HEK293 (cell line): ENCODE data around the gene TMEM37.

Experiments used
- CTCF ChIA-PET: fragments of 350-600 bp; formaldehyde crosslinking; extraction: SDS; loops from one replicate; lab custom pipeline; 2021; ENCODE audit warnings: antibody characterized with exemption; lab: Yijun Ruan, JAX
- POLR2A ChIA-PET: fragments of 300-600 bp; formaldehyde crosslinking; extraction: SDS; loops from one replicate; lab custom pipeline; 2020; ENCODE audit warnings: antibody characterized with exemption, inconsistent platforms; lab: Yijun Ruan, JAX
- H3K27ac ChIP-seq: fragments of 200-500 bp; sonication (Bioruptor generic); 2 replicates; pipeline ENCODE4 v1.5.1; 2014; ENCODE audit warnings: low read depth, low read length, control low read depth, inconsistent platforms; ENCODE audit errors: extremely low read depth
- H3K36me3 ChIP-seq, 2 experiments: fragments of 200-500 bp in 1 of 2; sonication (Bioruptor generic) in 1 of 2; 1 replicate in 1 of 2; 2 replicates in 1 of 2; pipeline ENCODE4 v1.5.1; 2014 to 2017; ENCODE audit warnings: inconsistent platforms in 2 of 2, low read length in 2 of 2; ENCODE audit not compliant: control insufficient read depth in 2 of 2, insufficient read depth in 1 of 2
- H3K4me1 ChIP-seq: fragments of 200-500 bp; sonication (Bioruptor generic); 2 replicates; pipeline ENCODE4 v1.5.1; 2014; ENCODE audit warnings: mild to moderate bottlenecking, low read length, inconsistent platforms; ENCODE audit not compliant: control insufficient read depth, insufficient read depth
- H3K4me3 ChIP-seq: 2 replicates; pipeline ENCODE4 v1.5.1; 2011; ENCODE audit warnings: low read depth, mild to moderate bottlenecking, control low read depth, low read length, moderate library complexity
- H3K9me3 ChIP-seq: fragments of 200-500 bp; sonication (Bioruptor generic); 2 replicates; pipeline ENCODE4 v1.5.1; 2014; ENCODE audit warnings: low read depth, low read length, inconsistent platforms; ENCODE audit not compliant: control insufficient read depth, insufficient read depth
- SP7 ChIP-seq: fragments of 450-650 bp; formaldehyde crosslinking; IDR thresholded peaks from 2 replicates; pipeline ENCODE4 v1.5.1; 2016; ENCODE audit warnings: missing biosample characterization, missing genetic modification characterization
- ZBTB7A ChIP-seq: fragments of 450-650 bp; formaldehyde crosslinking; IDR thresholded peaks from 2 replicates; pipeline ENCODE4 v1.5.1; 2016; ENCODE audit warnings: low read depth, missing biosample characterization, missing genetic modification characterization
- ZEB2 ChIP-seq: fragments of 450-650 bp; formaldehyde crosslinking; IDR thresholded peaks from 2 replicates; pipeline ENCODE4 v1.5.1; 2016; ENCODE audit warnings: missing biosample characterization, missing genetic modification characterization
- ZFP37 ChIP-seq: fragments of 450-650 bp; formaldehyde crosslinking; IDR thresholded peaks from 2 replicates; pipeline ENCODE4 v1.5.1; 2016; ENCODE audit warnings: missing biosample characterization, missing genetic modification characterization
- ZFP41 ChIP-seq: fragments of 450-650 bp; formaldehyde crosslinking; IDR thresholded peaks from 2 replicates; pipeline ENCODE4 v1.5.1; 2016; ENCODE audit warnings: missing biosample characterization, missing genetic modification characterization, borderline replicate concordance
- ZNF146 ChIP-seq: fragments of 450-650 bp; formaldehyde crosslinking; IDR thresholded peaks from 2 replicates; pipeline ENCODE4 v1.5.1; 2016; ENCODE audit warnings: missing biosample characterization, missing genetic modification characterization
- ZNF514 ChIP-seq: fragments of 450-650 bp; formaldehyde crosslinking; IDR thresholded peaks from 2 replicates; pipeline ENCODE4 v1.5.1; 2016; ENCODE audit warnings: missing biosample characterization, missing genetic modification characterization
- ZNF529 ChIP-seq: fragments of 450-650 bp; formaldehyde crosslinking; IDR thresholded peaks from 2 replicates; pipeline ENCODE4 v1.5.1; 2017; ENCODE audit warnings: missing genetic modification characterization, missing biosample characterization; ENCODE audit not compliant: insufficient replicate concordance
- ZNF660 ChIP-seq: fragments of 450-650 bp; IDR thresholded peaks from 2 replicates; pipeline ENCODE4 v1.5.1; 2018; ENCODE audit warnings: missing biosample characterization, mild to moderate bottlenecking, missing genetic modification characterization
- ZNF785 ChIP-seq: fragments of 450-650 bp; formaldehyde crosslinking; IDR thresholded peaks from 2 replicates; pipeline ENCODE4 v1.5.1; 2016; ENCODE audit warnings: missing biosample characterization, missing genetic modification characterization
- ZSCAN23 ChIP-seq: fragments of 450-650 bp; formaldehyde crosslinking; IDR thresholded peaks from 2 replicates; pipeline ENCODE4 v1.5.1; 2016; ENCODE audit warnings: missing biosample characterization, missing genetic modification characterization
- TF ChIP-seq, protein P1 (sequence below): sonication (generic); formaldehyde crosslinking; IDR thresholded peaks from 2 replicates; pipeline ENCODE4 v1.8.1; 2022; ENCODE audit warnings: mild to moderate bottlenecking, moderate library complexity, missing genetic modification reagents
- TF ChIP-seq, protein P2 (sequence below): fragments of 450-650 bp; formaldehyde crosslinking; IDR thresholded peaks from 2 replicates; pipeline ENCODE4 v1.5.1; 2017; ENCODE audit warnings: missing biosample characterization, mild to moderate bottlenecking, missing genetic modification characterization, moderate library complexity
- TF ChIP-seq, protein P3 (sequence below): fragments of 450-650 bp; formaldehyde crosslinking; IDR thresholded peaks from 2 replicates; pipeline ENCODE4 v1.5.1; 2016; ENCODE audit warnings: missing biosample characterization, missing genetic modification characterization
- TF ChIP-seq, protein P4 (sequence below): fragments of 450-650 bp; formaldehyde crosslinking; IDR thresholded peaks from 2 replicates; pipeline ENCODE4 v1.5.1; 2016; ENCODE audit warnings: missing biosample characterization, missing genetic modification characterization
- TF ChIP-seq, protein P5 (sequence below): fragments of 450-650 bp; formaldehyde crosslinking; IDR thresholded peaks from 2 replicates; pipeline ENCODE4 v1.5.1; 2017; ENCODE audit warnings: missing biosample characterization, missing genetic modification characterization

The TMEM37 gene

DNA sequence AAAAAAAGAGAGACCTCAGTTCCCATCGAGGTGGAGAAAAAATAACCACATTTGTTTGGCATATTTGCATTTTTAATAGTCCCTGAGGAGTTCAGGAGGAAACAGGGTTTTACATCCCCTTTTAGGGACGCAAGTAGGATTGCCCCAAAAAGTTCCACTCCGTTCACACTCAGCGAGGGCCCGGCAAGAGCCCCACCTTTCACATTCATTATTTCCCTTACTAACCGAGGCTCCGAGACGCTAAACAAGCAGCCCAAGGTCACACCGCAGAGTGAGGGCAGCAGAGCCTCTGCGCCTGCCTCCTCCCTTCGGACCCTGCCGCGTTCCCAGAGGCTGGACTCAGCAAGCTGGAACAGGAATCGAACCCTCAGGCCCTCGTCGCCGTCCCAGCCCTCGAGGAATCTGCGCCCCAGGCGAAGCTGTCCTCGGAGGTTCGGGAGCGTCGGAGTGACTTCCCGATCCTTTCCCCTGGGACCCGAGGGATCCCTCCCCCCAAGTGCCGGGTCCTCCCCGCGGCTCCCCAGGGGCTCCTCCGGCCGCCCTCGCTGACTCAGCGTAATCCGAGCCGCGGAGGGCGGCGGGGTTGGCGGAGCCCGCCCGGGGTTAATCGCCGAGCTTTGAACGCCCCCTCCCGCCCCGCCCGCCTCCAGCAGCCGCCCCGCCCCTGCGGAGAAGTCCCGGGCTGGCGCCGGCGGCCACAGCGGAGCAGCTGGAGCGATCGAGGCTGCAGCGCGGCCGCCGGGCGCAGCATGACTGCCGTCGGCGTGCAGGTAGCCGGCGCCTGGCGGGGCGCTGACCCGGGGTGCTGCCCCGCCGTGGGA, at the start of gene TMEM37 (continued):
- 0 out of 2 replicates have a peak, but pooled peaks have one; percentile 56 for TF ChIP-seq ZFP37 (tag by site-specific recombination)
- no peak for TF ChIP-seq ZNF514 (tag by site-specific recombination)
- no peak for TF ChIP-seq ZNF785 (tag by site-specific recombination)
- no peak for TF ChIP-seq ZBTB7A (tag by site-specific recombination)
- TF ChIP-seq, protein P1, sequence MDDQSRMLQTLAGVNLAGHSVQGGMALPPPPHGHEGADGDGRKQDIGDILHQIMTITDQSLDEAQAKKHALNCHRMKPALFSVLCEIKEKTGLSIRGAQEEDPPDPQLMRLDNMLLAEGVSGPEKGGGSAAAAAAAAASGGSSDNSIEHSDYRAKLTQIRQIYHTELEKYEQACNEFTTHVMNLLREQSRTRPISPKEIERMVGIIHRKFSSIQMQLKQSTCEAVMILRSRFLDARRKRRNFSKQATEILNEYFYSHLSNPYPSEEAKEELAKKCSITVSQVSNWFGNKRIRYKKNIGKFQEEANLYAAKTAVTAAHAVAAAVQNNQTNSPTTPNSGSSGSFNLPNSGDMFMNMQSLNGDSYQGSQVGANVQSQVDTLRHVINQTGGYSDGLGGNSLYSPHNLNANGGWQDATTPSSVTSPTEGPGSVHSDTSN (CRISPR knock-in tag) = no peak
- peak; percentile 79 for TF ChIP-seq ZEB2 (tag by site-specific recombination)
- TF ChIP-seq, protein P2, sequence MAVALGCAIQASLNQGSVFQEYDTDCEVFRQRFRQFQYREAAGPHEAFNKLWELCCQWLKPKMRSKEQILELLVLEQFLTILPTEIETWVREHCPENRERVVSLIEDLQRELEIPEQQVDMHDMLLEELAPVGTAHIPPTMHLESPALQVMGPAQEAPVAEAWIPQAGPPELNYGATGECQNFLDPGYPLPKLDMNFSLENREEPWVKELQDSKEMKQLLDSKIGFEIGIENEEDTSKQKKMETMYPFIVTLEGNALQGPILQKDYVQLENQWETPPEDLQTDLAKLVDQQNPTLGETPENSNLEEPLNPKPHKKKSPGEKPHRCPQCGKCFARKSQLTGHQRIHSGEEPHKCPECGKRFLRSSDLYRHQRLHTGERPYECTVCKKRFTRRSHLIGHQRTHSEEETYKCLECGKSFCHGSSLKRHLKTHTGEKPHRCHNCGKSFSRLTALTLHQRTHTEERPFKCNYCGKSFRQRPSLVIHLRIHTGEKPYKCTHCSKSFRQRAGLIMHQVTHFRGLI (tag by site-specific recombination) = no peak
- no peak for TF ChIP-seq ZFP41 (tag by site-specific recombination)
- TF ChIP-seq, protein P3, sequence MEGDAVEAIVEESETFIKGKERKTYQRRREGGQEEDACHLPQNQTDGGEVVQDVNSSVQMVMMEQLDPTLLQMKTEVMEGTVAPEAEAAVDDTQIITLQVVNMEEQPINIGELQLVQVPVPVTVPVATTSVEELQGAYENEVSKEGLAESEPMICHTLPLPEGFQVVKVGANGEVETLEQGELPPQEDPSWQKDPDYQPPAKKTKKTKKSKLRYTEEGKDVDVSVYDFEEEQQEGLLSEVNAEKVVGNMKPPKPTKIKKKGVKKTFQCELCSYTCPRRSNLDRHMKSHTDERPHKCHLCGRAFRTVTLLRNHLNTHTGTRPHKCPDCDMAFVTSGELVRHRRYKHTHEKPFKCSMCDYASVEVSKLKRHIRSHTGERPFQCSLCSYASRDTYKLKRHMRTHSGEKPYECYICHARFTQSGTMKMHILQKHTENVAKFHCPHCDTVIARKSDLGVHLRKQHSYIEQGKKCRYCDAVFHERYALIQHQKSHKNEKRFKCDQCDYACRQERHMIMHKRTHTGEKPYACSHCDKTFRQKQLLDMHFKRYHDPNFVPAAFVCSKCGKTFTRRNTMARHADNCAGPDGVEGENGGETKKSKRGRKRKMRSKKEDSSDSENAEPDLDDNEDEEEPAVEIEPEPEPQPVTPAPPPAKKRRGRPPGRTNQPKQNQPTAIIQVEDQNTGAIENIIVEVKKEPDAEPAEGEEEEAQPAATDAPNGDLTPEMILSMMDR (tag by site-specific recombination) = no peak
- TF ChIP-seq, protein P4, sequence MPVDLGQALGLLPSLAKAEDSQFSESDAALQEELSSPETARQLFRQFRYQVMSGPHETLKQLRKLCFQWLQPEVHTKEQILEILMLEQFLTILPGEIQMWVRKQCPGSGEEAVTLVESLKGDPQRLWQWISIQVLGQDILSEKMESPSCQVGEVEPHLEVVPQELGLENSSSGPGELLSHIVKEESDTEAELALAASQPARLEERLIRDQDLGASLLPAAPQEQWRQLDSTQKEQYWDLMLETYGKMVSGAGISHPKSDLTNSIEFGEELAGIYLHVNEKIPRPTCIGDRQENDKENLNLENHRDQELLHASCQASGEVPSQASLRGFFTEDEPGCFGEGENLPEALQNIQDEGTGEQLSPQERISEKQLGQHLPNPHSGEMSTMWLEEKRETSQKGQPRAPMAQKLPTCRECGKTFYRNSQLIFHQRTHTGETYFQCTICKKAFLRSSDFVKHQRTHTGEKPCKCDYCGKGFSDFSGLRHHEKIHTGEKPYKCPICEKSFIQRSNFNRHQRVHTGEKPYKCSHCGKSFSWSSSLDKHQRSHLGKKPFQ = 0 out of 2 replicates have a peak, but pooled peaks have one; percentile 12
- no peak for TF ChIP-seq ZNF146

DNA sequence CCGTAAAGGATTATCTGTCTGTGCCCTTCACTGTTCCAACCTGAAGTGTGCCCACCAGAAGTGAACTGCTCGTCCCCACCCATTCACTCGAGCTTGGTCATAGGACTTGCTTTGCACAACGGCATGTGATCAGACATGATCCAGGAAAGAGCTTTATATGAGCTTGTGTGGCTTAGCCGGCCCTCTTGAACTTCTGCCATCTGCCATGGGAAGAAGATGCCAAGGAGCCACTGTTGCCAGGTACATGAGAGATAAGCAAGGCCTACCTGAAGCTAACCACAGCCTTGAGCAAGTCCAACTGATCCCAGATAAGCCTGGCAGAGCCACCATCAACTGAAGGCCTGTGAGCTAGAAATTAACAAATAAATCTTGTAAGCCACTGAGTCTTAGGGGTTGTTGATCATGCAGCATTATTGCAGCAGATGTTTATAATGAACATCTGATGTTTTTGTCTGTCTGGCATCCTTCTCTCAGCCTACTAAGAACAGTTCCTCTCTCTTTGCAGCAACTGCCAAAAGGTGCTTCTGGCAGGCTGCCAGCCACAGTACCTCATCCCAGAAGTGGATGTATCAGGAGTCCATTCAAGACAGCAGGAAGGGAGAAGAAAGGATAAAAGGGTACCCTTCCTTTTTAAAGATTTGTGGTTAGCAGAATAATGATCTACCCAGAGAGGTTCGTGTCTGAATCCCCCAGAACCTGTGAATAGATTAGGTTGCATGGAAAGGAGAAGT, 48.1 kb upstream of the TMEM37 start:
- ChIA-PET CTCF (no interaction called here), POLR2A (interaction anchor here (0.6 kb wide), 1 partner anchor 299 kb away, joined by 3 read pairs; no protein-coding TSS in a partner anchor)
- TF ChIP-seq ZNF529 (tag by site-specific recombination) = no peak
- TF ChIP-seq ZNF660 (tag by site-specific recombination) = no peak
- no peak for TF ChIP-seq SP7
- TF ChIP-seq, protein P2 (tag by site-specific recombination) = no peak
- TF ChIP-seq ZSCAN23 (tag by site-specific recombination) = no peak
- TF ChIP-seq, protein P5, sequence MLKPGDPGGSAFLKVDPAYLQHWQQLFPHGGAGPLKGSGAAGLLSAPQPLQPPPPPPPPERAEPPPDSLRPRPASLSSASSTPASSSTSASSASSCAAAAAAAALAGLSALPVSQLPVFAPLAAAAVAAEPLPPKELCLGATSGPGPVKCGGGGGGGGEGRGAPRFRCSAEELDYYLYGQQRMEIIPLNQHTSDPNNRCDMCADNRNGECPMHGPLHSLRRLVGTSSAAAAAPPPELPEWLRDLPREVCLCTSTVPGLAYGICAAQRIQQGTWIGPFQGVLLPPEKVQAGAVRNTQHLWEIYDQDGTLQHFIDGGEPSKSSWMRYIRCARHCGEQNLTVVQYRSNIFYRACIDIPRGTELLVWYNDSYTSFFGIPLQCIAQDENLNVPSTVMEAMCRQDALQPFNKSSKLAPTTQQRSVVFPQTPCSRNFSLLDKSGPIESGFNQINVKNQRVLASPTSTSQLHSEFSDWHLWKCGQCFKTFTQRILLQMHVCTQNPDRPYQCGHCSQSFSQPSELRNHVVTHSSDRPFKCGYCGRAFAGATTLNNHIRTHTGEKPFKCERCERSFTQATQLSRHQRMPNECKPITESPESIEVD (tag by site-specific recombination) = no peak
- H3K4me3 ChIP-seq = no peak overlapping the region
- no peaks in the 10 kb centered on the region for H3K36me3 ChIP-seq
- H3K9me3 ChIP-seq = no peaks in the 10 kb centered on the region
- H3K27ac ChIP-seq = no peak overlapping the region
- no peaks in the 10 kb centered on the region; the same call in 1 of the 2 replicates for H3K4me1 ChIP-seq
